ENCODE measurements around the gene ZNF407.

The ZNF407 gene

DNA sequence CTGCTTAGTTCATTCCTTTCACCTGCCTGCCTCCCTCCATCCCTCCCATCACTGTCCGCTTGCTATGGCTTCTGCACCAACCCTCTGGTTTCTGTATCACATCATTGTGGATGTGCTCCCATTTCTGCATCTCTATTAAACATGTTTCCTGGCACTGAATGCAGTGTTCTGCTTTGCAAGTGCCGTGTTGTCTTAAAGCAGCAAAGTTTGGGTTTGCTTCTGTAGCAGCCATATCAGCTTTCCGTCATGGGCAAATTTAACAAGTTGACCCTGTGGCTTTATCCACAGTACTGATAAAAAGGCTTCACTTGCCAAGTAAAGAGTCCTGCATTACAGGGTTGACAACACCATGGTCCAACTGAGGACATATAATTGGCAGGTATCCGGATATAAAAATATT lies 445.8 kb downstream of the ZNF407 start:
- no peak overlapping the region for H3K27ac ChIP-seq (replicated peaks)
- no peak overlapping the region for H3K4me3 ChIP-seq (replicated peaks; ENCODE audit: insufficient read depth, low read length)
- H3K27me3 ChIP-seq (ENCODE audit: insufficient read depth, poor library complexity, severe bottlenecking) = no peaks in the 10 kb centered on the region
- no peak for TF ChIP-seq REST (IDR thresholded peaks at IDR 0.05; ENCODE audit: insufficient replicate concordance, low read depth)
- DNase-seq (ENCODE audit: low read depth in 1 of 2, low spot score in 1 of 2) = no peak

DNA sequence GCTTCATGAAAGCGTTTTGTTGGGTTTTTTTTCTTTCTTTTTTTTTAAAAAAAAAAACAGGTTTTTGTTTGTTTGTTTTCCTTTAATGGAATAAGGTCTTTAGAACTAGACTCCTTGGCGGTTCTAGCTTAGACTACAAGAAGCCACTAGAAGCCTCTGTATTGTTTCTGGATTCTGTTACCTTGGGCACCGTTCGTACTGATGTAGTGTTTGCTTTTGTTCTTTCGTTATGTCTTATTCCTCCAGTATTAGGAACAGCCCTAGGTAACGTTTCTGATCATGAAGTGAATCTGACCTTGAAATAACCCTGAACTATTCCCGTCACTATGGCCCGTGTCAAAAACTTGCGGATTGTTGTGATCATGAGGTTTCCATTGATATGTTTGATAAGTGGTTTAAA lies 446.6 kb downstream of the ZNF407 start:
- Histone ChIP-seq H3K27ac (replicated peaks) (no peak overlapping the region), H3K4me3 (replicated peaks; ENCODE audit: insufficient read depth, low read length) (no peak overlapping the region), H3K27me3 (ENCODE audit: insufficient read depth, poor library complexity, severe bottlenecking) (no peaks in the 10 kb centered on the region)
- no peak for DNase-seq (ENCODE audit: low read depth in 1 of 2, low spot score in 1 of 2)
- TF ChIP-seq CTCF (IDR thresholded peaks at IDR 0.05; ENCODE audit: insufficient read depth, low read length) (no peak), POLR2AphosphoS5 (IDR thresholded peaks at IDR 0.05; ENCODE audit: low read depth) (no peak), SPI1 (IDR thresholded peaks at IDR 0.05; ENCODE audit: borderline replicate concordance, low read depth) (no peak), GABPA (IDR thresholded peaks at IDR 0.05; ENCODE audit: low read depth) (no peak), REST (IDR thresholded peaks at IDR 0.05; ENCODE audit: insufficient replicate concordance, low read depth) (no peak)

DNA sequence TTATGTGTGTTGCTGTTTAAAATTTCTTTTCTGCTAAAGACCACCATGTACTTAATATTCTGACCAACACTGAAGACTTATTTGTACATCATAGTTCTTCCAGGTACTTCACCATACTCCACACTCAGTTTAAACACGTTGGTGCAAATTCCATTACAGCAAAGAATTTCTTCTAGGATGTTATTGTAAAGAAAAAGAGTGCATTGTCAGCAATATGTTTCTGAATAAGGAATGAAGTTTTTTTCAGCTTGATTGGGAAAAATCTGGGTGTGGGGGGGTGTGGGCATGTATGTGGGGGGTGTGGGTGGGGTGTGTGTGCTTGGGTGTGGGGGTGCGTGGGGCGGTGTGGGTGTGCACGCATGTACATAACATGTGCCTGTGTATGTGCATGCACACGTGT lies 447.1 kb downstream of the ZNF407 start:
- no peaks in the 10 kb centered on the region for H3K27me3 ChIP-seq (ENCODE audit: insufficient read depth, poor library complexity, severe bottlenecking)
- no peak overlapping the region for H3K4me3 ChIP-seq (replicated peaks; ENCODE audit: insufficient read depth, low read length)
- no peak for DNase-seq (ENCODE audit: low read depth in 1 of 2, low spot score in 1 of 2)
- no peak overlapping the region for H3K27ac ChIP-seq (replicated peaks)
- TF ChIP-seq REST (IDR thresholded peaks at IDR 0.05; ENCODE audit: insufficient replicate concordance, low read depth) = no peak
- TF ChIP-seq SPI1 (IDR thresholded peaks at IDR 0.05; ENCODE audit: borderline replicate concordance, low read depth) = no peak
- no peak for TF ChIP-seq GABPA (IDR thresholded peaks at IDR 0.05; ENCODE audit: low read depth)
- no peak for TF ChIP-seq POLR2AphosphoS5 (IDR thresholded peaks at IDR 0.05; ENCODE audit: low read depth)
- TF ChIP-seq CTCF (IDR thresholded peaks at IDR 0.05; ENCODE audit: insufficient read depth, low read length) = no peak

GRCh38 chr18:75045272-75045671 lies 447.6 kb downstream of the ZNF407 start:
- TF ChIP-seq SPI1 (IDR thresholded peaks at IDR 0.05; ENCODE audit: borderline replicate concordance, low read depth) (no peak), CTCF (IDR thresholded peaks at IDR 0.05; ENCODE audit: insufficient read depth, low read length) (no peak), GABPA (IDR thresholded peaks at IDR 0.05; ENCODE audit: low read depth) (no peak), REST (IDR thresholded peaks at IDR 0.05; ENCODE audit: insufficient replicate concordance, low read depth) (no peak)
- Histone ChIP-seq H3K27me3 (ENCODE audit: insufficient read depth, poor library complexity, severe bottlenecking) (no peaks in the 10 kb centered on the region), H3K27ac (replicated peaks) (no peak overlapping the region), H3K4me3 (replicated peaks; ENCODE audit: insufficient read depth, low read length) (no peak overlapping the region)
- no peak for DNase-seq (ENCODE audit: low read depth in 1 of 2, low spot score in 1 of 2)
